HG03378 (cell line): ENCODE results near the gene EFHC2.

ENCODE experiments used
- ATAC-seq: cut with Tn5 transposase; IDR thresholded peaks from one replicate; pipeline ENCODE4 v1.9.1; 2021; ENCODE audit warnings: mild to moderate bottlenecking, moderate library complexity; ENCODE audit not compliant: unreplicated experiment

The EFHC2 gene, protein sequence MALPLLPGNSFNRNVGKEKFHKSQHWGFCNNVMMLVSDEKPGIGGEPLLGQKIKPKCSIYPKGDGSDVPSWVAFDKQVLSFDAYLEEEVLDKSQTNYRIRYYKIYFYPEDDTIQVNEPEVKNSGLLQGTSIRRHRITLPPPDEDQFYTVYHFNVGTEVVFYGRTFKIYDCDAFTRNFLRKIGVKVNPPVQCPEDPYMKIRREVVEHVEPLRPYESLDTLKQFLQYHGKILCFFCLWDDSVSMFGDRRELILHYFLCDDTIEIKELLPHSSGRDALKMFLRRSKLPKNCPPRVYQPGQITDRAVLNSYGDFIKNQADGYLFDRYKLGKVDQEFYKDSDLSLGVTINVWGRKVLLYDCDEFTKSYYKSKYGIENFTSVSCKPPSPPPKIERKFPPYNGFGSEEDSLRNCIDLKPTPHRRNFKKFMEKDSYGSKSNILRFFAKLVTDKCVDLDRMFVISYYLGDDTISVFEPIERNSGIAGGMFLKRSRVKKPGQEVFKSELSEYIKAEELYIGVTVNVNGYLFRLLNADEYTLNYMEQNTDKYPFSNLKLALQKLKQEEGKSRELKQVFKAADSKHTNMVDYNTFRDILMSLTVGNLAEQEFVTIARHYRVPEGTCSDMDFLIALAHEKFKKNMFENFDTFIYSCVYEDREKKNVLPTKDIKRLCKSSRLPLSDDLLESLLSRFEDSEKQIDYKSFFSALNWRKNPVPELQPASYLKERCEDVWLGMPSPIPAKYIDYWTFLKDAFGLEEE

DNA sequence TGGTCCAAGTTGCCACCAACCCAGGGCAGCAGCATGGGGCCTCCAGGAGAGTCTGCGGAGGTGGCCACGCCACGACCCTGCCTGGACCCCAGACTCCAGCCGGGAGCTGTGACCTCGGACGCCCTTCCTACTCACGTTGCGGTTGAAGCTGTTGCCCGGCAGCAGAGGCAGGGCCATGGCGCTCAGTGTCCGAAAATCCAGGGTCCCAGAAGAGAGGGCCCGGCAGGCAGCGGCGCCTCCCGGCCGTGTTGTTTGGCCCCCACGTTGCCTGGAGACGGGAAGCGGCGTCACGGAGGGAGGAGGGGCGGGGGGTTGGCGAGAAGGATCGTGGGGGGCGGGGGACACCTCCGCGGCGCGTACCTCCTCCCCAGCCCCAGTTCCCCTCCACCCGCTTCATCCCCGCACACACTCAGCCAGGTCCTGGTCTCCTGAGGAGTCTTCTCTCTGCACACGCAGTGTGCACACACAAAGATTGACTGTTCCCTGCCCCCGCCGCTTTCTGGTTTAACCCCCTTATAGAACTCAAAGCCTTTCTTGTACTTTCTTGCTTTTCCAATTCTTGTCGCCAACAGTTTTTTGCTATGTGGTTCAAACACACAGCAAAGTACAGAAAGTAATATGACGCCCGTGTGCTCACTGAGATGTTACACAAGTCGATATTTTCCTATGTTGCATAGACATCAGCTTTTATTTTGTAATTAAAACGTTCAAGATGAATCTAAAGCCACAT lies at the start of gene EFHC2:
Gene EFHC2 (minus strand): TSS at position 261 of the 730 bp plus-strand sequence. CDS start 84 bp downstream, at position 177.
- ATAC-seq = no peak

DNA sequence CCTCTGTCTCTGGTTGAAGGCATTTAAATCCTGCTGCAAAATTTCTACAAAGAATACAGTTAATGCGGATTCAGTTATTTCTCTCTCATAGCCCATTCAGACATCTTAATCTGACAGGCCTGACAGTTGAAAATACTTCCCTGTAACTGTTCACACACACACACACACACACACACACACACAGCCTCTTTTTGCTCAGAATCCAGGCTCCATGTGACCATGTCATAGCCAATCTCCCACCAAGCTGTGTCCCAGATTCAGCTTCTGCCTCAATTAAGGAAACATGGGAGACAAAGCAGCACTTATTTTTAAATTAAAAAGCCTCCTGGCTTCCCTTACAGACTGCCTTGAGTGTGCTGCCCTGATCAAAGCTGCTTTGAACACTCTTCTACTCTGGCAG lies 49.3 kb upstream of the EFHC2 start:
- ATAC-seq = no peak

DNA sequence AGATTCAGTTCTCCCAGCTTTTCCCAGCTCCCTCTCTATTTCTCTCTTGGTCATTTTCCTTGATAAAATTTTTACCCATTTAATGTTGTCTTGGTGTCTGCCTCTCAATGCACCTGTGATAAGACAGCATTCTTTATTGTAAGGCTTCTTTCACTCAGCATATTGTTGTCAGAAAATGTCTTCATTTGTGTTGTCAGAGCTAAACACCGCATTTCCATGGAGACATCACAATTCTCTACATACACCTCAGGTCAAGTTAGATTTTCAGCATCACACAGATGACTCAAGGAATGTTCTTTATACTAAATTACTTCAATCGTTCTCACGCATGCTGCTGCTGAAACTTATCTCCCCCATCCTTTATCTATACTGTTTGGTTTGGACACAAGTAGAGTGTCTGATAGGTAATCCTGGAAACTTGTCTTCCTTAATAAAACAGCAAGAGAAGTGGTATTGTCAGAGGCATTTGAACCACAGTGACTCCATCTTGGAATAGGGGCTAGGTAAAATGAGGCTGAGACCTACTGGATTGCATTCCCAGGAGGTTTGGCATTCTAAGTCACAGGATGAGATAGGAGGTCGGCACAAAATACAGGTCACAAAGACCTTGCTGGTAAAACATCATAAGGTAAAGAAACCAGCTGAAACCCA lies 41.3 kb upstream of the EFHC2 start:
- ATAC-seq = no peak

DNA sequence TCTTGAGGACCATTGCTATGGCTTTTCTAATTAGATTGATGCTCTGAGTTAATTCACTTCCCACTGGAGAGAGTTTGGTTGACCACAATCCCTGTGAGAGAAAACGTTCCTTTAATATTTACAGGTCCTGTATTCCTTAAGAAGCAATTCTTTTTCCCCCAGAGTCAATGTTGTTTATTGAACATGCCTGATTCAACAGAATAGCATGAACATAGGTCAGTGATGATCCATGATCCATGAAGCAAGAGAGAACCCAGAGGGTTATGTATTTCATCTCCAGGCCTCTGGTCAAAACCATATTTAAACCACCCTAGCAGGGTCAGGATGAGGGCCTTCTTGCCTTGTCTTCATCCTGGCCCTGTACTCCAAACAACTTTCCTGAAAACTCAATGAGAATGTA lies 39.4 kb upstream of the EFHC2 start:
- no peak for ATAC-seq

DNA sequence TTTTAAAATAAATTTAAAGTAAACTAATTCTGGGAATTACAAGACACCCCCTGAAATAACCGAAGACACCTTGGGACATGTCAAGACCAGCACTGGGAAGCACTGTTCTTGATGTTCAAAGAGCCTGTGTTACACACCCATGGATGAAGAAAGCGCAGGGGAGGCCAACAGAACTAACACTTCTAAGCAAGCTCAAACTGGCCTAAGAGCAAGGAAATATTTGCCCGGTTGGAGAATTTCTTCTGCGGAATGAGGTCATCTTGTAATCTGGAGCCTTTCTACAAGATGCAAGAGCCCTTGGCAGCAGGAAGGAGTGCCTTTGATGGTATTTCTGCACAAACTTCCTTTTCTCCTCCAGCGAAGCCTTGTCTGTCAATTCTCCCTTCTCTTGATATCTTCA lies 9.3 kb upstream of the EFHC2 start:
- ATAC-seq = no peak

DNA sequence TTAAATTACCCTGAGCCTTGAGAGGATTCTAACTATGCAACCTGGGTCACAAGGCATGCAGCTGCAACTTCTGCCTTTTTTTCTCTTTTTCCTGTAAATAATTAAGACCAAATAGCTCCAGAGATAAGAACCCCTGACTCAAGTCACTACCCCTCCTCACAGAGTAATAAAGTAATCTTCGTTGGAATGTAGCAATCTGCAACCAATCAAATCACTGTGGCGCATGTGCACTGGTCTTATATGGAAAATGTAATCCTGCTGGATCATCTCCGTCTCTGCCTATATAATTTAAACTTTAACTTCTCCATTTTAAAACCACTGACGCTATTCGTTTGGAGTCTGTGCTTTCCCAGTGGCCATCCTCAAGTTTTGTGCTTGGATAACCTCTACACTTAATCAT lies 6.1 kb upstream of the EFHC2 start:
- no peak for ATAC-seq

DNA sequence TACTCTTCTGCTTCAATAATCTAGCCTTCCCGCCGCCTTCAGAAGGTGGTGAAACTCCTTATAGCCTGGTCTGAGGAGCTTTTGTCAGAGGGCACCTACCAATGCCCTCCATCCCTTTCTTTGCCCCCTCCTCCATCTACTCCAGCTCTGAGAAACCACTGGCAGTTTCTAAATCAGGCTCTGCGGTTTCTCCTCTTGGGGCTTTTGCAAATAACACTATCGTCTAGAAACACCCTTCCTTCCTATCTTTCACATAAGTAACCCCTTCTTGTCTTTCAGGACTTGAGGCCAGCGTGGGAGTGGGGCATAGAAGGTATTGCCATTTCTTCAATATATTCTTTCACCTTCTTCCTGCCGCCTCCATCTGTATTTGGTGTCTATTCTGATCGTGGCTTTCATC lies 1.2 kb upstream of the EFHC2 start:
- no peak for ATAC-seq

DNA sequence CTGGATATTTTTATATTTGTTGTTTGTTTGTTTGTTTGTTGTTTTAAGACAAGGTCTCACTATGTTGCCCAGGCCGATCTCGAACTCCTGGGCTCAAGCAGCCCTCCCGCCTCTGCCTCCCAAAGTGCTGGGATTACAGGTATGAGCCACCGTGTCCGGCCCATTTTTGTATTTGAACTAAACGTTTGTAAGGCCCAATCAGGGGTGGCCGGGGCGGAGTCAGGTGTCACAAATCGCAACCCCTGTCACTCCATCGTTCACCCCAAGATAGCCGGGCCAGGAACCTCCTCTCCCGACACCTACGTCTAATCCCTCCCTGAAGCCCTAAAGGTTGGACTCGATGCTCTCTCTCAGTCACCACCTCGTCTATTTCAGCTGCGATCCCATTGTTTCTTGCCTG lies 722 bp upstream of the EFHC2 start:
- no peak for ATAC-seq

DNA sequence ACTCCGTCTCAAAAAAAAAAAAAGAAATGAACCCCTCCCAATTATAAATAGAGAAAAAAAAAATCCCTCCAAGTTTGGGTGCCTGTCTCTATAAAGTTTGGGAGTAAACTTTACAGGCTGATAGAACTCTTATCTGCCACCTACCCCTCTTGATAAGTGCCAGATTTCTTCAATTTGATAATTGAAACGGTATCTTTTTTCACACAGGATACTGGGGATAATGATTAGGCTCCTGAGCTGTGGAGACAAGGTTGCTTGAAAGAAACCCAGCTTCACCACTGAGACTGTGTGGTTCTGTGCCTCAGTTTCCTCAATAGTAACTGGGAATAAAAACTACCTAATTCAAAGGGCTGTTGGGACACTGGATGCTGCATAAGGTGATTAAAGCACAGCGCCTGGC lies 606 bp downstream of the EFHC2 start:
- ATAC-seq = no peak

DNA sequence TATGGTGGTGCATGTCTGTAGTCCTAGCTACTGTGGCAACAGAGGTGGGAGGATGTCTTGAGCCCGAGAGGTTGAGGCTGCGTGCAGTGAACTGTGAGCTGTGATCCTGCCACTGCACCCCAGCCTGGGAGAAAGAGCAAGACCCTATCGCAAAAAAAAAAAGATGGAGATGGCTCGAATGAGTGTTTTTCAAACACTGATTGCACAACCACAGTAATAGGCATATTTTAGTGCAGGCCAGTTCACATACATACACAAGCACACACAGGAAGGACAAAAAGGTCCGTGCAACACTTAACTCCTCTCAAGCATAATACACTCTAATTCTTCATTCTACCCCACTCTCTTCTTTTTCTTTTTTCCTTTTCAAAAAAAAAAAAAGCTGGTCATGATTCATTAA lies 5.1 kb downstream of the EFHC2 start:
- no peak for ATAC-seq

DNA sequence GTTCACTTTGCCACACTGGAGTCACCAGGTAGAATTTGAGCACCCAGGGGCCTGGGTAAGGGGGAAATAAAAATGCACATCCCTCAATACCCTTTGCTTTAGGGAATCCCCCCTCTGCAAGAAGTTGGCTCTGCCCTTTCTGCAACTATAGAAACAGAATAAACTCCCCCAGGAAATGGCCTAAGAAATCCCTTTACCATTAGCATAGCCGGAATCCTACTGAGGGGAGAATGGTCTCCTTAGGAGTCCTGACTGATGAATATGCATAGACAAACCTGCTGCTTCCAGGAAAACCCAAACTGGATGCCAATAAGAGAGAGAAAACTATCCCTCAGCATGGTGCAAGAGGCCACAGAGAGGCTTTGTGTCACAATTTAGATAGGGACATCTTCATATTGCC lies 11.0 kb downstream of the EFHC2 start:
- no peak for ATAC-seq

DNA sequence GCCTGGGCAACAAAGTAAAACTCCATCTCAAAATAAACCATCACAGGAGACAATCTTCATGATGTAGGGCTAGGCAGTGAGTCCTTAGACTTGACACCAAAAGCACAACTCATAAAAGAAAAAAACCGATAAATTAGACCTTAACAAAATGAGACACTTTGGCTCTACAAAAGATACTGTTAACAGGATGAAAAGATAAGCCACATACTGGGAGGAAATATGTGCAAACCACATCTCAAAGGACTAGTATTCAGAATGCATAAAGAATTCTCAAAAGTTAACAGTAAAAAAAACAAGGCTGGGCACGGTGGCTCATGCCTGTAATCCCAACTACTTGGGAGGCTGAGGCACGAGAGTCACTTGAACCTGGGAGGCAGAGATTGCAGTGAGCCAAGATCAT lies 13.2 kb downstream of the EFHC2 start:
- no peak for ATAC-seq

DNA sequence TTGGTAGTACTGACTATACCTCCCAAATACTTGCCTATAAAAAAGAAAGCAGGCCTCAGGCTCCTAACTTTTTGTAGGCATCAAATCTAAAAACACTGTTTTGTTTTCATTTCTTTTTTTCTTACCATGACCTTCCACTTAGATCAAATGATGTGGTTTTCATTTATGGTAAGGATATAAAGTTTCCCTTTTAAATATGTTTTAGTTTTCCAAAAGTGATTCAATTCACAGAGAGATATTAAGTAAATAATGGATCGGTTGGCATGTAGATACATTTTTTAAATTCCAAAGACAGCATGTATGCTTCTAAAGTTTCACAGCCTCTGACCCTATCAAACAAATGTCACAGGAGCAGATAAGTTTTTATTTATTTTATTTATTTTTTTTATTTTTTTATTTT lies 23.9 kb downstream of the EFHC2 start:
- no peak for ATAC-seq

DNA sequence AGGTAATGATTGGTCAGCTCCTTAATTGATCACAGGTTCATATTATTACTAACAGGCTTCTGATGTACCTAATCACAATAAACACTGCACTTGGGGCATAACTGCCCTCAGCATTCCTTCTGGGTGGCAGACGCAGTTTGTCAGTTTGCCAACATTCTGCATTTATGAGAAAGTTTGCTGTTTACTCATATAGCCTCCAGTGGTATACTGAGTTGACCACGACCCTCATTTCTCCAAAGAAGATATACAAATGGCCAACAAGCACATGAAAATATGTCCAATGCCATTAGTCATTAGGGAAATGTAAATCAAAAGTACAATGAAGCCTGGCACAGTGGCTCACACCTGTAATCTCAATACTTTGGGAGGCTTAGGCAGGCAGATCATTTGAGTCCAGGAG lies 26.3 kb downstream of the EFHC2 start:
- no peak for ATAC-seq

DNA sequence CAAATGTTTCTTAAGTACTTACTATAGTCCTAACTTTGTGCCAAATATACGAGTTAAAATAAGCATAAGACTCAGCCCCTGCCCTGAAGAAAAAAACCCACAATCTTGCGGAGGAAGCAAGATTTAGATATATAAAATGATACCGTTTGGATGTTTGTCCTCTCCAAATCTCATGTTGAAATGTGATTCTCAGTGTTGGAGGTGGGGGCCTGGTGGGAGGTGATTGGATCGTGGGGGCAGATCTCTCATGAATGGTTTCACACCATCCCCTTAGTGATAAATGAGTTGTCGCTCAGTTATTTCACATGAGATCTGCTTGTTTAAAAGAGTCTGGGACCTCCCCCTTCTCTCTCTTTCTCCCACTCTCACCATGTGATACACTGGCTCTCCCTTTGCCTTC lies 28.7 kb downstream of the EFHC2 start:
- no peak for ATAC-seq

DNA sequence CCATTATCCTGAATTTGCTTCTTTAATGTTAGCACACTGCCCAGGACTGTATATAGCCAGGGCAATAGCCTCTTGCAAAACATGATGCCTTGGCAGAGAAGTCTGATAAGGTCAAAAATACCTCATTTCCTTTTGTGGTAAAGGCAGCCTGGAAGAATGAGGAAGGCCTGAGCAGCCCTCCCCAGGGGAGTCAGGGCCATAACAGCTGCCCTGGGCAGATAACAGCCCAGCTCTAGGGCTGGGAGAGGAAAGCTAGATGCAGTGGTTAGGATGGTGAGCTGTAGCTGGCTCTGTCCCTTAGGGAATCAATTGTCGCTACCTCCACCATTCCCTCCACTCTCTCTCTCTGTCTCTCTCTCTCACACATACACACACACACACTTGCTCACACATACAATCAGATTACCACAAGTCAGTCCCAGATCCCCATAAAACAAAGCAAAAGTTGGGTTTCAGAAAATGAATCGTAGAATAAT lies 29.2 kb downstream of the EFHC2 start:
- ATAC-seq = peak; percentile 68

DNA sequence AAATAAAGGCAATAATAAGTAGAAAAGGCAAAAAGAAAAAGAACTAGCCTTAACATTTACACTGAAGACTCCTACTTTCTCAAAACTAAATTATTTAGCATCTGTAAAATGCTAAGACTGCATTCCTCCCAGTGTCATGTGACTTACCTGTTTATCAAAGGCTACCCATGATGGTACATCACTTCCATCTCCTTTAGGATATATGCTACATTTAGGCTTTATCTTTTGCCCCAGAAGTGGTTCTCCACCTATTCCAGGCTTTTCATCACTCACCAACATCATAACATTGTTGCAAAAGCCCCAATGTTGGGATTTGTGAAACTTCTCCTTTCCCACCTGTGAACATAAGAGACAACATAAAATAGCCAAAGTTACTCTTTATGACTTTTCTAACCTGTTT lies 31.1 kb downstream of the EFHC2 start:
- no peak for ATAC-seq

DNA sequence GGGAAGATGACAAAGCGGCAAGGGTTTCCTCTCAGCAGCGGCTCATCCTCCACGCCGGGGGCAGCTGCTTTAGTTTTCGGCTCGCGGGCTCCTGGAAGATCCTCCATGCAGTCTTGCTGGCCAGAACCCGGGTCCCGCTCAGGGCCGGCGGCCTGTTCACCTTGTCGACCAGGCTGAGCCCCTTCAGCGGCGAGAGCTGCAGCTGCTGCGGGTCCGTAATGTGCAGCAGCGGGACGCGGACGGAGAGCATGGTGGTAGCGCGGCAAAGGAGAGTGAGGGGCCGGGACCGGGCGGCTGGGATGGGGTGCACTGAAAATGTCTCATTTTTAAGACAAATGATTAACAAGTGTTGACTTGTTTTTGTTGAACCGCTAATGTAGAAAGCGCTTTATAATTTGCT lies 33.2 kb downstream of the EFHC2 start:
- no peak for ATAC-seq

DNA sequence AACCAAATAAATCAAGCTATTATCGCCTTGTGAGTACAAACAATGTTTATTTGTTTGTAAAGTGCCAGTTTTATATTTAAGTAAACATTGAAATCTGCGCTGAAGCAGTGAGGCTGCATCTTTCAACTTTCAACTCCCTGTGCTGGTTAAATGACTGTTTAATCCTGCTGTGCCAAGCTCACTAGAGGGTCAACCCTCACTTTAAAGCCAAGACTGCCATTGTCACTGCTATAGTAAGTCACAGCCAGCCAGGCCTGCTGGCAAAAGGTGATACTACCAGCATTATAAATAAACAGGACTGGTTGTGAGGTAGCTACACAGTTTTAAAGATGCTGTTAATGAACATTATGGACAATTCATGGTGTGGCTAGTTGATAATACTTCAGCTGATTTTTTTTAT lies 34.6 kb downstream of the EFHC2 start:
- ATAC-seq = no peak

DNA sequence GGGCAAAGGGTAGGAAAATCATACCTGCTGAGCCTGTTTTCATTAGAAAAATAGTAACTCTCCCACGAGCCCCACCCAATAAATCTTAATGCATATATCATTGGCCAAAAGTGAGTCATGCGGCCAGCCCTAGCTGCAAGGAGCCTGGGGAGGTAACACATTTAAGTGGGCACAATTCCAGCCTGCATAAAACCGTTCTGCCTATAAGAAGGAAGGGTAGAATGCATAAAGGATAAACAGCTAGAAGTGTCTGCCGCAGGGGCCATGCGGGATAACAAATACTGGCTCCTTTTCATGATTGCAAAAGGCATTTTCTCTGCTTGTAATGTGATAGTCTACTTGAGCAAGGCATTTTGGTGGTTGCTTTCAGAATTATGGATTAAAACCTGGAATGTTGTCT lies 37.1 kb downstream of the EFHC2 start:
- ATAC-seq = no peak

DNA sequence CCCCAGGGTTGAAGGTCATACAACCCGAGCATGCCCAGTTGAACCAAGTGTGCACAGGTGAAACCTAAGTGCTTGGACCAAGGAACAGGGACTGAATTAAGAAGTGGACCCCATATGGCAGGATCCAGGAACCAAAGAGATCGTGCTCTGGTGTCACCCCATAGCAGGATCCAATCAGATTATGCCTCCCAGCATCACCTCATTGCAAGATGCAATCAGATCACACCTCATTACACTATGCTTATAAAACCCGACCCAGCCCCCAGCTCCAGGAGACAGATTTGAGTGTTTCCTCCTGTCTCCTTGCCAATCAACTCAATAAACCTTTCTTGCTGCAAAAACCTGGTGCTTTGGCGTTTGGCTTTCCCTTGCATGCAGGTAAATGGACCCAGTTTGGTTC lies 37.6 kb downstream of the EFHC2 start:
- no peak for ATAC-seq
